ENCODE measurements around the gene CFAP61. TPM values are rescaled to one million over a fixed set of nuclear protein-coding genes. Genes with fewer than 3 reads are reported as not detected.
A peak's percentile ranks its signal among the peaks of the same experiment; 100 is the strongest.
"Not testable (repeated sequence)": the region's sequence is repeated elsewhere in the genome, so short reads cannot be mapped to it uniquely, and the experiment has no call there.

Gene CFAP61
- total RNA-seq, 1 experiment from 2014 or later: 0.19 TPM

DNA sequence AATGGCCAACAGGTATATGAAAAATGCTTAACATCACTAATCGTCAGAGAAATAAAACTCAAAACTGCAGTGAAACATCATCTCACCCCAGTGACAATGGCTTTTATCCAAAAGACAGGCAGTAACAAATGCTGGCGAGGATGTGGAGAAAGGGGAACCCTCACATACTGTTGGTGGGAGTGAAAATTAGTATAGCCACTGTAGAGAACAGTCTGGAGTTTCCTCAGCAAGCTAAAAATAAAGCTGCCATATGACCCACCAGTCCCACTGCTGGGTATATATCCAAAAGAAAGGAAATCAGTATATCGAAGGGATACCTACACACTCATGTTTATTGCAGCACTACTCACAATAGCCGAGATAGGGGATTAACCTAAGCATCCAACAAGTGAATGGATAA, 292.1 kb downstream of the CFAP61 start:
- DNase-seq: no peak
- Histone ChIP-seq H3K79me2 (ENCODE audit: low read length) (no peaks in the 10 kb centered on the region), H2AFZ (ENCODE audit: low read length) (no peak overlapping the region), H3K9ac (ENCODE audit: low read length) (no peak overlapping the region), H3K36me3 (ENCODE audit: insufficient read depth, low read length) (no peaks in the 10 kb centered on the region), H3K4me1 (ENCODE audit: low read length) (no peaks in the 10 kb centered on the region), H3K27me3 (ENCODE audit: low read length) (no peaks in the 10 kb centered on the region), H4K20me1 (ENCODE audit: insufficient read depth, low read depth, low read length) (no peaks in the 10 kb centered on the region), H3K4me2 (ENCODE audit: low read depth, low read length, poor library complexity, severe bottlenecking) (no peak overlapping the region), H3K27ac (ENCODE audit: low read length) (no peak overlapping the region), H3K4me3 (ENCODE audit: low read length) (no peak overlapping the region), H3K9me2 (replicated peaks; ENCODE audit: insufficient read depth, low read length) (no peaks in the 10 kb centered on the region), H3K9me3 (ENCODE audit: low read length) (no peaks in the 10 kb centered on the region)

- Histone ChIP-seq H3K9ac (ENCODE audit: low read length) (no peak overlapping the region), H3K4me3 (ENCODE audit: low read length) (no peak overlapping the region), H3K36me3 (ENCODE audit: insufficient read depth, low read length) (no peaks in the 10 kb centered on the region), H3K27ac (ENCODE audit: low read length) (no peak overlapping the region), H3K27me3 (ENCODE audit: low read length) (no peaks in the 10 kb centered on the region), H3K9me3 (ENCODE audit: low read length) (peaks cover 7% of the 10 kb centered on the region; the same call in 1 of the 2 replicates), H4K20me1 (ENCODE audit: insufficient read depth, low read depth, low read length) (no peaks in the 10 kb centered on the region), H2AFZ (ENCODE audit: low read length) (no peak overlapping the region), H3K9me2 (replicated peaks; ENCODE audit: insufficient read depth, low read length) (no peaks in the 10 kb centered on the region), H3K79me2 (ENCODE audit: low read length) (no peaks in the 10 kb centered on the region), H3K4me2 (ENCODE audit: low read depth, low read length, poor library complexity, severe bottlenecking) (no peak overlapping the region), H3K4me1 (ENCODE audit: low read length) (no peaks in the 10 kb centered on the region)
- no peak for DNase-seq
Observed at GRCh38 chr20:20353576-20353975, 301.2 kb downstream of the CFAP61 start.

GRCh38 chr20:20355503-20355902, 303.2 kb downstream of the CFAP61 start:
- not testable (repeated sequence) for H2AFZ ChIP-seq (ENCODE audit: low read length); H3K9me3 ChIP-seq (ENCODE audit: low read length); H3K79me2 ChIP-seq (ENCODE audit: low read length); H3K36me3 ChIP-seq (ENCODE audit: insufficient read depth, low read length); DNase-seq; H3K9ac ChIP-seq (ENCODE audit: low read length); H3K4me3 ChIP-seq (ENCODE audit: low read length); H3K27me3 ChIP-seq (ENCODE audit: low read length); H3K9me2 ChIP-seq (replicated peaks; ENCODE audit: insufficient read depth, low read length); H4K20me1 ChIP-seq (ENCODE audit: insufficient read depth, low read depth, low read length); H3K4me2 ChIP-seq (ENCODE audit: low read depth, low read length, poor library complexity, severe bottlenecking); H3K4me1 ChIP-seq (ENCODE audit: low read length); H3K27ac ChIP-seq (ENCODE audit: low read length)

- no peak overlapping the region for H2AFZ ChIP-seq (ENCODE audit: low read length)
- no peak overlapping the region for H3K27ac ChIP-seq (ENCODE audit: low read length)
- no peaks in the 10 kb centered on the region for H4K20me1 ChIP-seq (ENCODE audit: insufficient read depth, low read depth, low read length)
- H3K9me3 ChIP-seq (ENCODE audit: low read length): peaks cover 7% of the 10 kb centered on the region; the same call in 1 of the 2 replicates
- DNase-seq: no peak
- H3K27me3 ChIP-seq (ENCODE audit: low read length): no peaks in the 10 kb centered on the region
- H3K9me2 ChIP-seq (replicated peaks; ENCODE audit: insufficient read depth, low read length): no peaks in the 10 kb centered on the region
- H3K4me2 ChIP-seq (ENCODE audit: low read depth, low read length, poor library complexity, severe bottlenecking): no peak overlapping the region
- no peak overlapping the region for H3K4me3 ChIP-seq (ENCODE audit: low read length)
- H3K9ac ChIP-seq (ENCODE audit: low read length): no peak overlapping the region
- no peaks in the 10 kb centered on the region for H3K4me1 ChIP-seq (ENCODE audit: low read length)
- H3K36me3 ChIP-seq (ENCODE audit: insufficient read depth, low read length): no peaks in the 10 kb centered on the region
- no peaks in the 10 kb centered on the region for H3K79me2 ChIP-seq (ENCODE audit: low read length)
Observed at GRCh38 chr20:20358801-20359200, 306.5 kb downstream of the CFAP61 start.

GRCh38 chr20:20359628-20360027, 307.3 kb downstream of the CFAP61 start:
- Histone ChIP-seq H3K79me2 (ENCODE audit: low read length) (no peaks in the 10 kb centered on the region), H3K27ac (ENCODE audit: low read length) (no peak overlapping the region), H4K20me1 (ENCODE audit: insufficient read depth, low read depth, low read length) (no peaks in the 10 kb centered on the region), H3K4me2 (ENCODE audit: low read depth, low read length, poor library complexity, severe bottlenecking) (no peak overlapping the region), H3K9me3 (ENCODE audit: low read length) (peaks cover 4% of the 10 kb centered on the region; the same call in 1 of the 2 replicates), H3K36me3 (ENCODE audit: insufficient read depth, low read length) (no peaks in the 10 kb centered on the region), H3K27me3 (ENCODE audit: low read length) (no peaks in the 10 kb centered on the region), H3K9ac (ENCODE audit: low read length) (no peak overlapping the region), H2AFZ (ENCODE audit: low read length) (no peak overlapping the region), H3K4me3 (ENCODE audit: low read length) (no peak overlapping the region), H3K9me2 (replicated peaks; ENCODE audit: insufficient read depth, low read length) (no peaks in the 10 kb centered on the region), H3K4me1 (ENCODE audit: low read length) (no peaks in the 10 kb centered on the region)
- DNase-seq: no peak

GRCh38 chr20:20360464-20360863, 308.1 kb downstream of the CFAP61 start:
- Histone ChIP-seq H3K9me2 (replicated peaks; ENCODE audit: insufficient read depth, low read length) (no peaks in the 10 kb centered on the region), H3K79me2 (ENCODE audit: low read length) (no peaks in the 10 kb centered on the region), H3K4me1 (ENCODE audit: low read length) (no peaks in the 10 kb centered on the region), H3K27ac (ENCODE audit: low read length) (no peak overlapping the region), H2AFZ (ENCODE audit: low read length) (no peak overlapping the region), H3K36me3 (ENCODE audit: insufficient read depth, low read length) (no peaks in the 10 kb centered on the region), H3K4me3 (ENCODE audit: low read length) (no peak overlapping the region), H3K27me3 (ENCODE audit: low read length) (no peaks in the 10 kb centered on the region), H3K9me3 (ENCODE audit: low read length) (no peaks in the 10 kb centered on the region), H3K9ac (ENCODE audit: low read length) (no peak overlapping the region), H3K4me2 (ENCODE audit: low read depth, low read length, poor library complexity, severe bottlenecking) (no peak overlapping the region), H4K20me1 (ENCODE audit: insufficient read depth, low read depth, low read length) (no peaks in the 10 kb centered on the region)
- DNase-seq: peak; percentile 74

GRCh38 chr20:20362774-20363433, 310.6 kb downstream of the CFAP61 start:
- Histone ChIP-seq H2AFZ (ENCODE audit: low read length) (no peak overlapping the region), H3K9ac (ENCODE audit: low read length) (no peak overlapping the region), H3K27me3 (ENCODE audit: low read length) (no peaks in the 10 kb centered on the region), H3K36me3 (ENCODE audit: insufficient read depth, low read length) (no peaks in the 10 kb centered on the region), H3K27ac (ENCODE audit: low read length) (no peak overlapping the region), H3K9me3 (ENCODE audit: low read length) (no peaks in the 10 kb centered on the region), H3K79me2 (ENCODE audit: low read length) (no peaks in the 10 kb centered on the region), H3K4me1 (ENCODE audit: low read length) (no peaks in the 10 kb centered on the region), H3K4me3 (ENCODE audit: low read length) (no peak overlapping the region), H4K20me1 (ENCODE audit: insufficient read depth, low read depth, low read length) (no peaks in the 10 kb centered on the region), H3K4me2 (ENCODE audit: low read depth, low read length, poor library complexity, severe bottlenecking) (no peak overlapping the region), H3K9me2 (replicated peaks; ENCODE audit: insufficient read depth, low read length) (no peaks in the 10 kb centered on the region)
- DNase-seq: no peak

GRCh38 chr20:20363434-20363798, 311.1 kb downstream of the CFAP61 start:
- no peaks in the 10 kb centered on the region for H3K27me3 ChIP-seq (ENCODE audit: low read length)

More at GRCh38 chr20:20363434-20363798, 311.1 kb downstream of the CFAP61 start:
- Histone ChIP-seq H3K9me2 (replicated peaks; ENCODE audit: insufficient read depth, low read length) (no peaks in the 10 kb centered on the region), H4K20me1 (ENCODE audit: insufficient read depth, low read depth, low read length) (no peaks in the 10 kb centered on the region), H2AFZ (ENCODE audit: low read length) (no peak overlapping the region), H3K9ac (ENCODE audit: low read length) (no peak overlapping the region), H3K4me2 (ENCODE audit: low read depth, low read length, poor library complexity, severe bottlenecking) (no peak overlapping the region), H3K27ac (ENCODE audit: low read length) (no peak overlapping the region), H3K36me3 (ENCODE audit: insufficient read depth, low read length) (no peaks in the 10 kb centered on the region), H3K9me3 (ENCODE audit: low read length) (no peaks in the 10 kb centered on the region), H3K4me3 (ENCODE audit: low read length) (no peak overlapping the region), H3K79me2 (ENCODE audit: low read length) (no peaks in the 10 kb centered on the region), H3K4me1 (ENCODE audit: low read length) (no peaks in the 10 kb centered on the region)
- no peak for DNase-seq

Data from Karpas-422 (cell line).